B cell (primary cell): ENCODE measurements around the gene GRM4.

Source experiments
- CTCF ChIP-seq: fragments of 200-600 bp; IDR thresholded peaks from one replicate; pipeline ENCODE4 v1.8.0; 2022; ENCODE audit warnings: antibody characterized with exemption, mild to moderate bottlenecking
- EZH2 ChIP-seq: IDR thresholded peaks from 2 replicates; pipeline ENCODE4 v1.6.1; 2012; ENCODE audit warnings: borderline replicate concordance, low read depth, mild to moderate bottlenecking, moderate library complexity, low read length; ENCODE audit not compliant: insufficient read depth, poor library complexity, severe bottlenecking

- TF ChIP-seq CTCF (no peak), EZH2 (no peak)
Observed at GRCh38 chr6:34106900-34107299, 39.0 kb downstream of the GRM4 start.
